GM20000 (cell line): ENCODE data around the gene MPIG6B.

Source experiments
- DNase-seq: peaks from one replicate; pipeline ENCODE4 v3.0.0; 2012; ENCODE audit warnings: low spot score
- CTCF ChIP-seq: IDR thresholded peaks from 2 replicates; pipeline ENCODE4 v1.5.1; 2012; ENCODE audit warnings: mild to moderate bottlenecking, control low read depth; ENCODE audit errors: extremely low read depth, missing control alignments

Gene MPIG6B

GRCh38 chr6:31717499-31718222 lies 5.5 kb upstream of the MPIG6B start:
- no peak for TF ChIP-seq CTCF
- DNase-seq = no peak

GRCh38 chr6:31718265-31718664 lies 4.9 kb upstream of the MPIG6B start:
- DNase-seq = no peak
- TF ChIP-seq CTCF = no peak

GRCh38 chr6:31719001-31719400 lies 4.2 kb upstream of the MPIG6B start:
- no peak for TF ChIP-seq CTCF
- DNase-seq = no peak

GRCh38 chr6:31720196-31720770 lies 2.9 kb upstream of the MPIG6B start:
- no peak for DNase-seq
- no peak for TF ChIP-seq CTCF

GRCh38 chr6:31721351-31722020 lies 1.7 kb upstream of the MPIG6B start, which contains the start of gene LY6G6C:
Gene LY6G6C, minus strand, starts transcription at chr6:31721746. Its CDS starts 67 bp downstream, at chr6:31721679.
- DNase-seq = no peak
- no peak for TF ChIP-seq CTCF

GRCh38 chr6:31722173-31722572 lies 1.0 kb upstream of the MPIG6B start:
- TF ChIP-seq CTCF = no peak
- DNase-seq = no peak

GRCh38 chr6:31723980-31724691 lies 963 bp downstream of the MPIG6B start:
- TF ChIP-seq CTCF = no peak

More at GRCh38 chr6:31723980-31724691, 963 bp downstream of the MPIG6B start:
- no peak for DNase-seq
